Right hindlimb (tissue), 1 donor: ENCODE measurements around the gene SMKR1.
"Not testable (repeated sequence)": the region's sequence is repeated elsewhere in the genome, so short reads cannot be mapped to it uniquely, and the experiment has no call there.

Experiments
- DNase-seq: peaks from one replicate; pipeline ENCODE4 v3.0.0-alpha.2; 2018

SMKR1 gene

GRCh38 chr7:129501760-129502707, at the start of gene SMKR1:
Gene SMKR1 (plus strand): TSS chr7:129502531. CDS start chr7:129502825, 294 bp downstream.
- DNase-seq = peak; percentile 74

- no peak for DNase-seq
Observed at GRCh38 chr7:129452589-129453231, 49.6 kb upstream of the SMKR1 start.

GRCh38 chr7:129453510-129454248, 48.7 kb upstream of the SMKR1 start:
- DNase-seq = no peak

- no peak for DNase-seq
Observed at GRCh38 chr7:129454249-129454551, 48.1 kb upstream of the SMKR1 start.

- DNase-seq = no peak
Observed at GRCh38 chr7:129456421-129456820, 45.9 kb upstream of the SMKR1 start.

GRCh38 chr7:129457101-129457500, 45.2 kb upstream of the SMKR1 start:
- DNase-seq = no peak

- no peak for DNase-seq
Observed at GRCh38 chr7:129458171-129458570, 44.2 kb upstream of the SMKR1 start.

- no peak for DNase-seq
Observed at GRCh38 chr7:129461809-129462208, 40.5 kb upstream of the SMKR1 start.

GRCh38 chr7:129462420-129462819, 39.9 kb upstream of the SMKR1 start:
- no peak for DNase-seq

GRCh38 chr7:129464194-129464593, 38.1 kb upstream of the SMKR1 start:
- DNase-seq = no peak

GRCh38 chr7:129465080-129465479, 37.3 kb upstream of the SMKR1 start:
- DNase-seq = no peak

- DNase-seq = peak; percentile 45
Observed at GRCh38 chr7:129466796-129467195, 35.5 kb upstream of the SMKR1 start.

- DNase-seq = no peak
Observed at GRCh38 chr7:129468087-129468486, 34.2 kb upstream of the SMKR1 start.

- DNase-seq = no peak
Observed at GRCh38 chr7:129468547-129468946, 33.8 kb upstream of the SMKR1 start.

- DNase-seq = no peak
Observed at GRCh38 chr7:129469930-129470329, 32.4 kb upstream of the SMKR1 start.

- DNase-seq = no peak
Observed at GRCh38 chr7:129470411-129470810, 31.9 kb upstream of the SMKR1 start.

GRCh38 chr7:129471402-129471827, 30.9 kb upstream of the SMKR1 start:
- no peak for DNase-seq

GRCh38 chr7:129475931-129476330, 26.4 kb upstream of the SMKR1 start:
- not testable (repeated sequence) for DNase-seq

GRCh38 chr7:129476398-129476797, 25.9 kb upstream of the SMKR1 start:
- DNase-seq = not testable (repeated sequence)

- DNase-seq = no peak
Observed at GRCh38 chr7:129479831-129480230, 22.5 kb upstream of the SMKR1 start.

GRCh38 chr7:129480674-129481363, 21.5 kb upstream of the SMKR1 start:
- no peak for DNase-seq

- DNase-seq = not testable (repeated sequence)
Observed at GRCh38 chr7:129481376-129481775, 21.0 kb upstream of the SMKR1 start.

- DNase-seq = no peak
Observed at GRCh38 chr7:129482781-129483180, 19.6 kb upstream of the SMKR1 start.
